ENCODE results near the gene ADAMTS16.

ADAMTS16 gene

GRCh38 chr5:5242056-5242455 lies 101.9 kb downstream of the ADAMTS16 start:
- TF ChIP-seq POLR2AphosphoS5 (IDR thresholded peaks at IDR 0.05; ENCODE audit: borderline replicate concordance, low read depth, low read length) (no peak), FOXP2 (optimal IDR thresholded peaks at IDR 0.05; ENCODE audit: control extremely low read depth, extremely low read length, insufficient read depth) (no peak), EZH2 (IDR thresholded peaks at IDR 0.05) (no peak)
- no peak for DNase-seq (ENCODE audit: low read depth, low spot score)
- H3K27ac ChIP-seq = no peak overlapping the region

GRCh38 chr5:5246736-5247135 lies 106.6 kb downstream of the ADAMTS16 start:
- TF ChIP-seq POLR2AphosphoS5 (IDR thresholded peaks at IDR 0.05; ENCODE audit: borderline replicate concordance, low read depth, low read length) = no peak
- TF ChIP-seq EZH2 (IDR thresholded peaks at IDR 0.05) = no peak
- TF ChIP-seq FOXP2 (optimal IDR thresholded peaks at IDR 0.05; ENCODE audit: control extremely low read depth, extremely low read length, insufficient read depth) = no peak
- Histone ChIP-seq H3K36me3 (ENCODE audit: insufficient read depth, low read length) (no peaks in the 10 kb centered on the region), H3K9ac (ENCODE audit: insufficient read length) (no peak overlapping the region), H3K9me3 (ENCODE audit: low read depth, low read length) (no peaks in the 10 kb centered on the region), H3K27ac (no peak overlapping the region), H3K4me3 (no peak overlapping the region)
- no peak for DNase-seq (ENCODE audit: low read depth, low spot score)

More at GRCh38 chr5:5242056-5242455, 101.9 kb downstream of the ADAMTS16 start:
- no peaks in the 10 kb centered on the region for H3K36me3 ChIP-seq (ENCODE audit: insufficient read depth, low read length)
- H3K9me3 ChIP-seq (ENCODE audit: low read depth, low read length) = no peaks in the 10 kb centered on the region
- H3K4me3 ChIP-seq = no peak overlapping the region
- H3K9ac ChIP-seq (ENCODE audit: insufficient read length) = no peak overlapping the region

- TF ChIP-seq POLR2AphosphoS5 (IDR thresholded peaks at IDR 0.05; ENCODE audit: borderline replicate concordance, low read depth, low read length) (no peak), FOXP2 (optimal IDR thresholded peaks at IDR 0.05; ENCODE audit: control extremely low read depth, extremely low read length, insufficient read depth) (no peak), EZH2 (IDR thresholded peaks at IDR 0.05) (no peak)
- H3K36me3 ChIP-seq (ENCODE audit: insufficient read depth, low read length) = no peaks in the 10 kb centered on the region
- no peak overlapping the region for H3K4me3 ChIP-seq
- H3K27ac ChIP-seq = no peak overlapping the region
- H3K9ac ChIP-seq (ENCODE audit: insufficient read length) = no peak overlapping the region
- H3K9me3 ChIP-seq (ENCODE audit: low read depth, low read length) = no peaks in the 10 kb centered on the region
- no peak for DNase-seq (ENCODE audit: low read depth, low spot score)
Observed at GRCh38 chr5:5250758-5251157, 110.6 kb downstream of the ADAMTS16 start.

GRCh38 chr5:5252106-5252505 lies 112.0 kb downstream of the ADAMTS16 start:
- Histone ChIP-seq H3K9me3 (ENCODE audit: low read depth, low read length) (no peaks in the 10 kb centered on the region), H3K4me3 (no peak overlapping the region), H3K36me3 (ENCODE audit: insufficient read depth, low read length) (no peaks in the 10 kb centered on the region), H3K9ac (ENCODE audit: insufficient read length) (no peak overlapping the region), H3K27ac (no peak overlapping the region)
- TF ChIP-seq EZH2 (IDR thresholded peaks at IDR 0.05) = no peak
- no peak for TF ChIP-seq FOXP2 (optimal IDR thresholded peaks at IDR 0.05; ENCODE audit: control extremely low read depth, extremely low read length, insufficient read depth)
- TF ChIP-seq POLR2AphosphoS5 (IDR thresholded peaks at IDR 0.05; ENCODE audit: borderline replicate concordance, low read depth, low read length) = no peak
- DNase-seq (ENCODE audit: low read depth, low spot score) = no peak

- Histone ChIP-seq H3K9me3 (ENCODE audit: low read depth, low read length) (no peaks in the 10 kb centered on the region), H3K4me3 (no peak overlapping the region), H3K27ac (no peak overlapping the region), H3K9ac (ENCODE audit: insufficient read length) (no peak overlapping the region), H3K36me3 (ENCODE audit: insufficient read depth, low read length) (no peaks in the 10 kb centered on the region)
- DNase-seq (ENCODE audit: low read depth, low spot score) = no peak
- TF ChIP-seq POLR2AphosphoS5 (IDR thresholded peaks at IDR 0.05; ENCODE audit: borderline replicate concordance, low read depth, low read length) (no peak), FOXP2 (optimal IDR thresholded peaks at IDR 0.05; ENCODE audit: control extremely low read depth, extremely low read length, insufficient read depth) (no peak), EZH2 (IDR thresholded peaks at IDR 0.05) (no peak)
Observed at GRCh38 chr5:5257353-5257752, 117.2 kb downstream of the ADAMTS16 start.

GRCh38 chr5:5258564-5258963 lies 118.4 kb downstream of the ADAMTS16 start:
- no peak for TF ChIP-seq FOXP2 (optimal IDR thresholded peaks at IDR 0.05; ENCODE audit: control extremely low read depth, extremely low read length, insufficient read depth)
- TF ChIP-seq POLR2AphosphoS5 (IDR thresholded peaks at IDR 0.05; ENCODE audit: borderline replicate concordance, low read depth, low read length) = no peak
- no peak for TF ChIP-seq EZH2 (IDR thresholded peaks at IDR 0.05)

GRCh38 chr5:5264727-5265126 lies 124.6 kb downstream of the ADAMTS16 start:
- Histone ChIP-seq H3K36me3 (ENCODE audit: insufficient read depth, low read length) (no peaks in the 10 kb centered on the region), H3K4me3 (no peak overlapping the region), H3K9ac (ENCODE audit: insufficient read length) (no peak overlapping the region), H3K9me3 (ENCODE audit: low read depth, low read length) (no peaks in the 10 kb centered on the region), H3K27ac (no peak overlapping the region)
- TF ChIP-seq FOXP2 (optimal IDR thresholded peaks at IDR 0.05; ENCODE audit: control extremely low read depth, extremely low read length, insufficient read depth) = no peak
- DNase-seq (ENCODE audit: low read depth, low spot score) = no peak

More at GRCh38 chr5:5258564-5258963, 118.4 kb downstream of the ADAMTS16 start:
- Histone ChIP-seq H3K4me3 (no peak overlapping the region), H3K9me3 (ENCODE audit: low read depth, low read length) (no peaks in the 10 kb centered on the region), H3K9ac (ENCODE audit: insufficient read length) (no peak overlapping the region), H3K36me3 (ENCODE audit: insufficient read depth, low read length) (no peaks in the 10 kb centered on the region), H3K27ac (no peak overlapping the region)
- no peak for DNase-seq (ENCODE audit: low read depth, low spot score)

- Histone ChIP-seq H3K27ac (no peak overlapping the region), H3K36me3 (ENCODE audit: insufficient read depth, low read length) (no peaks in the 10 kb centered on the region), H3K9ac (ENCODE audit: insufficient read length) (no peak overlapping the region), H3K4me3 (no peak overlapping the region), H3K9me3 (ENCODE audit: low read depth, low read length) (no peaks in the 10 kb centered on the region)
- no peak for DNase-seq (ENCODE audit: low read depth, low spot score)
- TF ChIP-seq POLR2AphosphoS5 (IDR thresholded peaks at IDR 0.05; ENCODE audit: borderline replicate concordance, low read depth, low read length) (no peak), EZH2 (IDR thresholded peaks at IDR 0.05) (no peak), FOXP2 (optimal IDR thresholded peaks at IDR 0.05; ENCODE audit: control extremely low read depth, extremely low read length, insufficient read depth) (no peak)
Observed at GRCh38 chr5:5266297-5266696, 126.2 kb downstream of the ADAMTS16 start.

- no peaks in the 10 kb centered on the region for H3K9me3 ChIP-seq (ENCODE audit: low read depth, low read length)
- no peak for TF ChIP-seq EZH2 (IDR thresholded peaks at IDR 0.05)
- no peak for TF ChIP-seq POLR2AphosphoS5 (IDR thresholded peaks at IDR 0.05; ENCODE audit: borderline replicate concordance, low read depth, low read length)
- no peak for TF ChIP-seq FOXP2 (optimal IDR thresholded peaks at IDR 0.05; ENCODE audit: control extremely low read depth, extremely low read length, insufficient read depth)
- H3K4me3 ChIP-seq = no peak overlapping the region
- no peak overlapping the region for H3K9ac ChIP-seq (ENCODE audit: insufficient read length)
- no peak overlapping the region for H3K27ac ChIP-seq
- H3K36me3 ChIP-seq (ENCODE audit: insufficient read depth, low read length) = no peaks in the 10 kb centered on the region
- DNase-seq (ENCODE audit: low read depth, low spot score) = no peak
Observed at GRCh38 chr5:5270161-5270560, 130.0 kb downstream of the ADAMTS16 start.
